ENCODE measurements around the gene AR. TPM values are rescaled to one million over a fixed set of nuclear protein-coding genes. Genes with fewer than 3 reads are reported as not detected.
"Not testable (repeated sequence)": the region's sequence is repeated elsewhere in the genome, so short reads cannot be mapped to it uniquely, and the experiment has no call there.

Gene AR
- total RNA-seq, 1 donor from 2014 or later = 7.8 TPM

- no peaks in the 10 kb centered on the region for H3K36me3 ChIP-seq (ENCODE audit: control insufficient read depth in 3 of 3, insufficient read depth in 3 of 3, low read length in 3 of 3)
- no peaks in the 10 kb centered on the region for H3K9me3 ChIP-seq (ENCODE audit: control insufficient read depth in 3 of 3, low read length in 3 of 3)
- H3K27me3 ChIP-seq (ENCODE audit: control insufficient read depth in 3 of 3, insufficient read depth in 3 of 3, low read length in 3 of 3) = no peaks in the 10 kb centered on the region
- H3K4me1 ChIP-seq (ENCODE audit: control insufficient read depth in 3 of 3, insufficient read depth in 3 of 3, low read length in 3 of 3) = no peaks in the 10 kb centered on the region
- no peak overlapping the region for H3K4me3 ChIP-seq (ENCODE audit: low read length in 3 of 3)
- no peak overlapping the region for H3K27ac ChIP-seq (ENCODE audit: low read depth, low read length)
- no peak overlapping the region for H3K9ac ChIP-seq (ENCODE audit: low read depth in 1 of 3, low read length in 3 of 3)
Measured at GRCh38 chrX:67665583-67665982, 121.8 kb downstream of the AR start.

- H3K9me3 ChIP-seq (ENCODE audit: control insufficient read depth in 3 of 3, low read length in 3 of 3); H3K36me3 ChIP-seq (ENCODE audit: control insufficient read depth in 3 of 3, insufficient read depth in 3 of 3, low read length in 3 of 3); H3K4me1 ChIP-seq (ENCODE audit: control insufficient read depth in 3 of 3, insufficient read depth in 3 of 3, low read length in 3 of 3); H3K27me3 ChIP-seq (ENCODE audit: control insufficient read depth in 3 of 3, insufficient read depth in 3 of 3, low read length in 3 of 3); H3K9ac ChIP-seq (ENCODE audit: low read depth in 1 of 3, low read length in 3 of 3); H3K27ac ChIP-seq (ENCODE audit: low read depth, low read length); H3K4me3 ChIP-seq (ENCODE audit: low read length in 3 of 3): not testable (repeated sequence)
Measured at GRCh38 chrX:67670717-67671116, 126.9 kb downstream of the AR start.

GRCh38 chrX:67673741-67674274 is 130.0 kb downstream of the AR start:
- Histone ChIP-seq H3K36me3 (ENCODE audit: control insufficient read depth in 3 of 3, insufficient read depth in 3 of 3, low read length in 3 of 3) (no peaks in the 10 kb centered on the region), H3K9me3 (ENCODE audit: control insufficient read depth in 3 of 3, low read length in 3 of 3) (no peaks in the 10 kb centered on the region), H3K27me3 (ENCODE audit: control insufficient read depth in 3 of 3, insufficient read depth in 3 of 3, low read length in 3 of 3) (no peaks in the 10 kb centered on the region), H3K27ac (ENCODE audit: low read depth, low read length) (no peak overlapping the region), H3K4me3 (ENCODE audit: low read length in 3 of 3) (no peak overlapping the region), H3K4me1 (ENCODE audit: control insufficient read depth in 3 of 3, insufficient read depth in 3 of 3, low read length in 3 of 3) (peaks cover 0 to 4% (median 2%) of the 10 kb centered on the region in 3 donors), H3K9ac (ENCODE audit: low read depth in 1 of 3, low read length in 3 of 3) (no peak overlapping the region)

- Histone ChIP-seq H3K9ac (ENCODE audit: low read depth in 1 of 3, low read length in 3 of 3) (no peak overlapping the region), H3K27ac (ENCODE audit: low read depth, low read length) (no peak overlapping the region), H3K36me3 (ENCODE audit: control insufficient read depth in 3 of 3, insufficient read depth in 3 of 3, low read length in 3 of 3) (no peaks in the 10 kb centered on the region), H3K27me3 (ENCODE audit: control insufficient read depth in 3 of 3, insufficient read depth in 3 of 3, low read length in 3 of 3) (no peaks in the 10 kb centered on the region), H3K4me1 (ENCODE audit: control insufficient read depth in 3 of 3, insufficient read depth in 3 of 3, low read length in 3 of 3) (peaks cover 0 to 4% (median 2%) of the 10 kb centered on the region in 3 donors), H3K4me3 (ENCODE audit: low read length in 3 of 3) (no peak overlapping the region), H3K9me3 (ENCODE audit: control insufficient read depth in 3 of 3, low read length in 3 of 3) (no peaks in the 10 kb centered on the region)
Measured at GRCh38 chrX:67674741-67675140, 130.9 kb downstream of the AR start.

GRCh38 chrX:67684136-67684535 is 140.3 kb downstream of the AR start:
- Histone ChIP-seq H3K36me3 (ENCODE audit: control insufficient read depth in 3 of 3, insufficient read depth in 3 of 3, low read length in 3 of 3) (no peaks in the 10 kb centered on the region), H3K9ac (ENCODE audit: low read depth in 1 of 3, low read length in 3 of 3) (no peak overlapping the region), H3K27me3 (ENCODE audit: control insufficient read depth in 3 of 3, insufficient read depth in 3 of 3, low read length in 3 of 3) (no peaks in the 10 kb centered on the region), H3K9me3 (ENCODE audit: control insufficient read depth in 3 of 3, low read length in 3 of 3) (peaks cover 0 to 2% (median 0%) of the 10 kb centered on the region in 3 donors), H3K27ac (ENCODE audit: low read depth, low read length) (no peak overlapping the region), H3K4me3 (ENCODE audit: low read length in 3 of 3) (no peak overlapping the region), H3K4me1 (ENCODE audit: control insufficient read depth in 3 of 3, insufficient read depth in 3 of 3, low read length in 3 of 3) (no peaks in the 10 kb centered on the region)

GRCh38 chrX:67692246-67692645 is 148.4 kb downstream of the AR start:
- Histone ChIP-seq H3K4me1 (ENCODE audit: control insufficient read depth in 3 of 3, insufficient read depth in 3 of 3, low read length in 3 of 3) (no peaks in the 10 kb centered on the region), H3K27me3 (ENCODE audit: control insufficient read depth in 3 of 3, insufficient read depth in 3 of 3, low read length in 3 of 3) (no peaks in the 10 kb centered on the region), H3K27ac (ENCODE audit: low read depth, low read length) (no peak overlapping the region), H3K36me3 (ENCODE audit: control insufficient read depth in 3 of 3, insufficient read depth in 3 of 3, low read length in 3 of 3) (peaks cover 0 to 5% (median 0%) of the 10 kb centered on the region in 3 donors), H3K9me3 (ENCODE audit: control insufficient read depth in 3 of 3, low read length in 3 of 3) (no peaks in the 10 kb centered on the region), H3K4me3 (ENCODE audit: low read length in 3 of 3) (no peak overlapping the region), H3K9ac (ENCODE audit: low read depth in 1 of 3, low read length in 3 of 3) (no peak overlapping the region)

- peaks cover 0 to 5% (median 0%) of the 10 kb centered on the region in 3 donors for H3K36me3 ChIP-seq (ENCODE audit: control insufficient read depth in 3 of 3, insufficient read depth in 3 of 3, low read length in 3 of 3)
- no peaks in the 10 kb centered on the region for H3K9me3 ChIP-seq (ENCODE audit: control insufficient read depth in 3 of 3, low read length in 3 of 3)
- no peak overlapping the region for H3K9ac ChIP-seq (ENCODE audit: low read depth in 1 of 3, low read length in 3 of 3)
- no peaks in the 10 kb centered on the region for H3K27me3 ChIP-seq (ENCODE audit: control insufficient read depth in 3 of 3, insufficient read depth in 3 of 3, low read length in 3 of 3)
- no peak overlapping the region for H3K27ac ChIP-seq (ENCODE audit: low read depth, low read length)
- H3K4me1 ChIP-seq (ENCODE audit: control insufficient read depth in 3 of 3, insufficient read depth in 3 of 3, low read length in 3 of 3) = no peaks in the 10 kb centered on the region
- no peak overlapping the region for H3K4me3 ChIP-seq (ENCODE audit: low read length in 3 of 3)
Measured at GRCh38 chrX:67693928-67694327, 150.1 kb downstream of the AR start.

- H3K9me3 ChIP-seq (ENCODE audit: control insufficient read depth in 3 of 3, low read length in 3 of 3) = no peaks in the 10 kb centered on the region
- no peaks in the 10 kb centered on the region for H3K36me3 ChIP-seq (ENCODE audit: control insufficient read depth in 3 of 3, insufficient read depth in 3 of 3, low read length in 3 of 3)
- no peak overlapping the region for H3K27ac ChIP-seq (ENCODE audit: low read depth, low read length)
- H3K4me1 ChIP-seq (ENCODE audit: control insufficient read depth in 3 of 3, insufficient read depth in 3 of 3, low read length in 3 of 3) = no peaks in the 10 kb centered on the region
- no peaks in the 10 kb centered on the region for H3K27me3 ChIP-seq (ENCODE audit: control insufficient read depth in 3 of 3, insufficient read depth in 3 of 3, low read length in 3 of 3)
- H3K4me3 ChIP-seq (ENCODE audit: low read length in 3 of 3) = no peak overlapping the region
- H3K9ac ChIP-seq (ENCODE audit: low read depth in 1 of 3, low read length in 3 of 3) = no peak overlapping the region
Measured at GRCh38 chrX:67697452-67697851, 153.6 kb downstream of the AR start.

GRCh38 chrX:67700602-67701001 is 156.8 kb downstream of the AR start:
- Histone ChIP-seq H3K4me1 (ENCODE audit: control insufficient read depth in 3 of 3, insufficient read depth in 3 of 3, low read length in 3 of 3) (no peaks in the 10 kb centered on the region), H3K9ac (ENCODE audit: low read depth in 1 of 3, low read length in 3 of 3) (no peak overlapping the region), H3K9me3 (ENCODE audit: control insufficient read depth in 3 of 3, low read length in 3 of 3) (no peaks in the 10 kb centered on the region)

GRCh38 chrX:67714004-67714403 is 170.2 kb downstream of the AR start:
- peaks cover 0 to 9% (median 2%) of the 10 kb centered on the region in 3 donors for H3K4me1 ChIP-seq (ENCODE audit: control insufficient read depth in 3 of 3, insufficient read depth in 3 of 3, low read length in 3 of 3)
- no peaks in the 10 kb centered on the region for H3K27me3 ChIP-seq (ENCODE audit: control insufficient read depth in 3 of 3, insufficient read depth in 3 of 3, low read length in 3 of 3)
- H3K27ac ChIP-seq (ENCODE audit: low read depth, low read length) = no peak overlapping the region
- no peaks in the 10 kb centered on the region for H3K9me3 ChIP-seq (ENCODE audit: control insufficient read depth in 3 of 3, low read length in 3 of 3)
- no peak overlapping the region for H3K4me3 ChIP-seq (ENCODE audit: low read length in 3 of 3)
- H3K36me3 ChIP-seq (ENCODE audit: control insufficient read depth in 3 of 3, insufficient read depth in 3 of 3, low read length in 3 of 3) = peaks cover 0 to 8% (median 5%) of the 10 kb centered on the region in 3 donors
- H3K9ac ChIP-seq (ENCODE audit: low read depth in 1 of 3, low read length in 3 of 3) = no peak overlapping the region

More at GRCh38 chrX:67700602-67701001, 156.8 kb downstream of the AR start:
- Histone ChIP-seq H3K36me3 (ENCODE audit: control insufficient read depth in 3 of 3, insufficient read depth in 3 of 3, low read length in 3 of 3) (no peaks in the 10 kb centered on the region), H3K4me3 (ENCODE audit: low read length in 3 of 3) (no peak overlapping the region), H3K27me3 (ENCODE audit: control insufficient read depth in 3 of 3, insufficient read depth in 3 of 3, low read length in 3 of 3) (no peaks in the 10 kb centered on the region), H3K27ac (ENCODE audit: low read depth, low read length) (no peak overlapping the region)

Measured in skeletal muscle tissue (tissue), 4 donors.